ENCODE measurements around the gene ST6GALNAC3. TPM values are rescaled to one million over a fixed set of nuclear protein-coding genes. Genes with fewer than 3 reads are reported as not detected.

The ST6GALNAC3 gene
- total and polyA plus RNA-seq, 11 donors: 2.5 to 7.7 (median 4.4) TPM

- no peak for TF ChIP-seq POLR2A (IDR thresholded peaks at IDR 0.05)
- no peak for TF ChIP-seq CTCF (IDR thresholded peaks at IDR 0.05)
- no peaks in the 10 kb centered on the region for H3K4me1 ChIP-seq
- 74 to 83% (median 81%) methylated on average over 1 of the region's 1 CpG for WGBS, 4 donors
Measured at GRCh38 chr1:76366726-76367125, 292.2 kb downstream of the ST6GALNAC3 start.

GRCh38 chr1:76371941-76372340, 297.4 kb downstream of the ST6GALNAC3 start:
- Histone ChIP-seq H3K36me3 (no peaks in the 10 kb centered on the region), H3K27me3 (no peaks in the 10 kb centered on the region), H3K27ac (no peak overlapping the region), H3K4me1 (no peaks in the 10 kb centered on the region), H3K9me3 (no peaks in the 10 kb centered on the region), H3K4me3 (no peak overlapping the region)
- 41 to 55% (median 45%) methylated on average over 3 of the region's 3 CpGs for WGBS, 4 donors
- no peak for ATAC-seq
- DNase-seq: no peak
- TF ChIP-seq CTCF (IDR thresholded peaks at IDR 0.05): no peak
- TF ChIP-seq POLR2A (IDR thresholded peaks at IDR 0.05): no peak
- intact Hi-C loops (cut with DNase I): no loop called here

More at GRCh38 chr1:76366726-76367125, 292.2 kb downstream of the ST6GALNAC3 start:
- no peak overlapping the region for H3K4me3 ChIP-seq
- no peaks in the 10 kb centered on the region for H3K27me3 ChIP-seq
- ATAC-seq (no peak), DNase-seq (no peak)
- H3K27ac ChIP-seq: no peak overlapping the region
- H3K36me3 ChIP-seq: no peaks in the 10 kb centered on the region
- no peaks in the 10 kb centered on the region for H3K9me3 ChIP-seq
- intact Hi-C loops (cut with DNase I): no loop called here

- 89 to 95% (median 94%) methylated on average over 5 of the region's 5 CpGs for WGBS, 4 donors
- Histone ChIP-seq H3K4me3 (no peak overlapping the region), H3K9me3 (no peaks in the 10 kb centered on the region), H3K4me1 (no peaks in the 10 kb centered on the region), H3K27ac (no peak overlapping the region), H3K27me3 (no peaks in the 10 kb centered on the region), H3K36me3 (no peaks in the 10 kb centered on the region)
- intact Hi-C loops (cut with DNase I): no loop called here
- TF ChIP-seq POLR2A (IDR thresholded peaks at IDR 0.05) (no peak), CTCF (IDR thresholded peaks at IDR 0.05) (no peak)
- ATAC-seq (no peak), DNase-seq (no peak)
Measured at GRCh38 chr1:76374086-76374485, 299.5 kb downstream of the ST6GALNAC3 start.

- Histone ChIP-seq H3K27me3 (no peaks in the 10 kb centered on the region), H3K4me3 (no peak overlapping the region), H3K27ac (no peak overlapping the region), H3K4me1 (no peaks in the 10 kb centered on the region), H3K36me3 (no peaks in the 10 kb centered on the region), H3K9me3 (no peaks in the 10 kb centered on the region)
- ATAC-seq (no peak), DNase-seq (no peak)
- intact Hi-C loops (cut with DNase I): no loop called here
- TF ChIP-seq POLR2A (IDR thresholded peaks at IDR 0.05) (no peak), CTCF (IDR thresholded peaks at IDR 0.05) (no peak)
Measured at GRCh38 chr1:76377247-76377646, 302.7 kb downstream of the ST6GALNAC3 start.

Data from heart left ventricle (tissue), 16 donors.